ENCODE results near the gene MICAL3.

- TF ChIP-seq CTCF (IDR thresholded peaks at IDR 0.05) (no peak), EZH2 (IDR thresholded peaks at IDR 0.05) (no peak)
Observed at GRCh38 chr22:17964156-17964555, 60.2 kb downstream of the MICAL3 start.

Data from neural progenitor cell (in vitro differentiated cells).